T-helper 2 cell treated with Interferon-gamma antibody and Interleukin-4, amounts not matched to agents 100 ng/mL and 5 ng/mL, for 36 hours (primary cell): ENCODE measurements around the gene PREB. TPM values are rescaled to one million over a fixed set of nuclear protein-coding genes. Genes with fewer than 3 reads are reported as not detected.
"Not testable (repeated sequence)": the region's sequence is repeated elsewhere in the genome, so short reads cannot be mapped to it uniquely, and the experiment has no call there.

Experiments
- intact Hi-C: fragments of 100-400 bp; cut with micrococcal nuclease; formaldehyde crosslinking; loops from one replicate; pipeline ENCODE4 v1.15.1; 2023
- total RNA-seq: library from RNA; stranded (reverse); gene quantifications from 2 replicates; pipeline ENCODE4 v1.2.3, GENCODE V29; 2022

Gene PREB
- total RNA-seq, 1 donor from 2014 or later, result 76.6 TPM

DNA sequence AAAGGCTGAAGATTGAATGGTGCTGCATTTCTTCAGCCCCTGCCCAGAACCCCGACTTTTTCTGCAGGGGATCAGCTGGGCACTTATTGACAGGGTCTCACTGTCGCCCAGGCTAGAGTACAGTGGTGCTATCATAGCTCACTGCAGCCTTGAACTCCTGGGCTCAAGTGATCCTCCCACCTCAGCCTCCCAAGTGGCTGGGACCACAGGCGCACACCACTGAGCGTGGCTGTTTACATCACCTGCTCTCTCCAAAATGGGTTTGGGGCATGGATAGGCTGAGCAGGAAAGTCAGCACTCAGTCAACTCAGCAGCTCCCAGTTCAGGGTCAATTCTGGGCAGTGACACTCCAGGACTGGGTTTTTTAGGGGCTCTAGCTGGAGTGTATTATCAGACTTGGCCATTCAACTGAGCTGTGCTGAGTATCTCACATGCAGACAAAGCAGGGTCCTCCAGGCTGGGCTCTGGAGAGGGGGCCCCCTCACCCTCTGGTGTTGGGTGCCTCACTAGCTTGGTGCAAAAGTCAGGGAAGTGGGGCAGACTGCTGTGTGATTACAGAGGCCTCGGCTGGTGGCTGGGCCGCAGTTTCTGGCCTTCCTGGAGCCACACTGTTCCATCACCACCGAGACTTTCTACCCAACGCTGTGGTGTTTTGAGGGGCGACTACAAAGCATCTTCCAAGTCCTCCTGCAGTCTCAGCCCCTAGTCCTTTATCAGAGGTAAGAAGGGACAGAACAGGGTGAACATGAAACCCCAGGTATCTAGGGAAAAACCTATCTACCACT, 6.4 kb downstream of the PREB start:
- intact Hi-C loops, result no loop called here

GRCh38 chr2:27126252-27126710, 8.2 kb downstream of the PREB start:
- intact Hi-C loops, result no loop called here

GRCh38 chr2:27125104-27125503, 9.3 kb downstream of the PREB start:
- intact Hi-C loops, result no loop called here

- intact Hi-C loops, result loop anchor here (1.0 kb wide), 1 partner anchor 11 kb away; the partner anchor contains the start of gene PREB
Measured at GRCh38 chr2:27123302-27124150, 10.9 kb downstream of the PREB start, which contains the start of gene ABHD1. ABHD1 (plus strand) TSS chr2:27123815; CDS start chr2:27123949, 134 bp downstream.

DNA sequence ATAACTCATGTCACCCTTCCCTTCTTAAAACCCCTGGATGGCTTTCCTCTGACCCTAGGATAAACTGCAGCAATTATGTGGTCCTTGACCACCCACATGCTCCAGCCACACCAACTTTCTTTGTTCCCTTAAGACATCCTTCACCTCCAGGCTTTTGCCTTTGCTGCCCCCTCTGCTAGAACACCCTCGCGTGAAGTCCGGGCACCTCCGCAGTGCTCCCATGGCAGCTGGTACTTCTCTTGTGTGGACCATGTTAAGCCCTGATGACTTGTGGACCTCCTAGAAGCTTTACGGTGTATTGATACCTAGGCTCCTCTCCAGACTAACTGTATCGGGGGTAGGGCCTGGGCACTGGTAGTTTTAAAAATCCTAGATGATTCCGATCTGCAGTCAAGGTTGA, 11.6 kb downstream of the PREB start:
- intact Hi-C loops, result loop anchor here (1.0 kb wide), 1 partner anchor 12 kb away; the partner anchor contains the start of gene PREB

GRCh38 chr2:27121906-27122305, 12.5 kb downstream of the PREB start:
- intact Hi-C loops, result no loop called here

GRCh38 chr2:27119330-27119670, 15.1 kb downstream of the PREB start:
- intact Hi-C loops, result not testable (repeated sequence)

- intact Hi-C loops, result no loop called here
Measured at GRCh38 chr2:27118525-27119329, 15.7 kb downstream of the PREB start, which contains the start of gene CGREF1. CGREF1 (minus strand) TSS chr2:27119128; CDS start chr2:27104366, 14,762 bp downstream.

DNA sequence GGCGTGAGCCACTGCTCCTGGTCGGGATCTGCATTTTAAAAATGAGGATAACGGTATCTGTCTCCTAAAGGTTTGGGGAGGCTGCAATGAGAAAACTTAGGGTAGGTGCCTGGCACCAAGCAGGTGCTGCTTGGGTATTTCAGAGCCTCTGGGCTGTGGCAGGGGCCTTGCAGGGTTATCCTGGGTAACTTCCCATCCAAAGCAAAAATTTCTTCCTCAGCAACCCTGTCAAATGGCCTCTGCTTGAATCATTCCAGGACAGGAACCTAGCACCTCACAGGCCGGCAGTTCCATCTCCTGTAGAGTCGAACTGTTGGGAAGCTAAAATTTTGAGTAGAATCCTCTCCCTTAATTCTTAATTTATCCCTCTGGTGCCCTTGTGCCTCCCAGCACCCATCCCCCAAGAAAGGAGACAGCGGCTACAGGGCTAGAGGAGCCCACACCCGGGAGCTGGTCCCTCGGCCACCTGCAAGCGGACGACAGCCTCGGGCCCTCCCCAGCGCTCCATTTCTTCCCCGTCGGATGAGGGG, 16.4 kb downstream of the PREB start:
- intact Hi-C loops, result no loop called here

GRCh38 chr2:27115519-27115918, 18.9 kb downstream of the PREB start:
- intact Hi-C loops, result no loop called here

DNA sequence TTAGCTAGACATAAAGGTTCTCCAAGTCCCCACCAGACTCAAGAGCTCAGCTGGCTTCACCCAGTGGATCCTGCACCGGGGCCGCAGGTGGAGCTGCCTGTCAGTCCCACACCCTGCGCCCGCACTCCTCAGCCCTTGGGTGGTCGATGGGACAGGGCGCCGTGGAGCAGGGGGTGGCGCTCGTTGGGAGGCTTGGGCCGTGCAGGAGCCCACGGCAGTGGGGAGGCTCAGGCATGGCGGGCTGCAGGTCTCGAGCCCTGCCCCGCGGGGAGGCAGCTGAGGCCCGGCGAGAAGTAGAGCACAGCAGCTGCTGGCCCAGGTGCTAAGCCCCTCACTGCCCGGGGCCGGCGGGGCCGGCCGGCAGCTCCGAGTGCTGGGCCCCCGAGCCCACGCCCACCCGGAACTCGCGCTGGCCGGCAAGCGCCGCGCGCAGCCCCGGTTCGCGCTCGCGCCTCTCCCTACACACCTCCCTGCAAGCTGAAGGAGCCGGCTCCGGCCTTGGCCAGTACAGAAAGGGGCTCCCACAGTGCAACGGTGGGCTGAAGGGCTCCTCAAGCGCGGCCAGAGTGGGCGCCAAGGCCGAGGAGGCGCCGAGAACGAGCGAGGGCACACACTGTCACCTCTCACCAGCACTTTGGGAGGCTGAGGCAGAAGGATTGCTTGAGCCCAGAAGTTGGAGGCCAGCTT, 22.9 kb downstream of the PREB start:
- intact Hi-C loops, result not testable (repeated sequence)

DNA sequence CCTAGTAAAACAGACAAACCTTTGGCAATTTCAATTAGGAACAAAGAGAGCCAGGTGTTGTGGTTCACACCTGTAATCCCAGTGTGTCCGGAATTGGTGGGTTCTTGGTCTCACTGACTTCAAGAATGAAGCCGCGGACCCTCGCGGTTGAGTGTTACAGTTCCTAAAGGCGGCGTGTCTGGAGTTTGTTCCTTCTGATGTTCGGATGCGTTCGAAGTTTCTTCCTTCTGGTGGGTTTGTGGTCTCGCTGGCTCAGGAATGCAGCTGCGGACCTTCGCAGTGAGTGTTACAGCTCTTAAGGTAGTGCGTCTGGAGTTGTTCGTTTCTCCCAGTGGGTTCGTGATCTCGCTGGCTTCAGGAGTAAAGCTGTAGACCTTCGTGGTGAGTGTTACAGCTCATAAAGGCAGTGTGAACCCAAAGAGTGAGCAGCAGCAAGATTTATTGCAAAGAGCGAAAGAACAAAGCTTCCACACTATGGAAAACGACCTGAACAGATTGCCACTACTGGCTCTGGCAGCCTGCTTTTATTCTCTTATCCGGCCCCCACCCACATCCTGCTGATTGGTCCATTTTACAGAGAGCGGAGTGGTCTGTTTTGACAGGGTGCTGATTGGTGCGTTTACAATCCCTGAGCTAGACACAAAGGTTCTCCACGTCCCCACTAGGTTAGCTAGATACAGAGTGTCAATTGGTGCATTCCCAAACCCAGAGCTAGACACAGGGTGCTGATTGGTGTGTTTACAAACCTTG, 23.7 kb downstream of the PREB start:
- intact Hi-C loops, result not testable (repeated sequence)

- intact Hi-C loops, result no loop called here
Measured at GRCh38 chr2:27109083-27109482, 25.4 kb downstream of the PREB start.

GRCh38 chr2:27108221-27108620, 26.2 kb downstream of the PREB start:
- intact Hi-C loops, result no loop called here

- intact Hi-C loops, result no loop called here
Measured at GRCh38 chr2:27105981-27106380, 28.5 kb downstream of the PREB start.

DNA sequence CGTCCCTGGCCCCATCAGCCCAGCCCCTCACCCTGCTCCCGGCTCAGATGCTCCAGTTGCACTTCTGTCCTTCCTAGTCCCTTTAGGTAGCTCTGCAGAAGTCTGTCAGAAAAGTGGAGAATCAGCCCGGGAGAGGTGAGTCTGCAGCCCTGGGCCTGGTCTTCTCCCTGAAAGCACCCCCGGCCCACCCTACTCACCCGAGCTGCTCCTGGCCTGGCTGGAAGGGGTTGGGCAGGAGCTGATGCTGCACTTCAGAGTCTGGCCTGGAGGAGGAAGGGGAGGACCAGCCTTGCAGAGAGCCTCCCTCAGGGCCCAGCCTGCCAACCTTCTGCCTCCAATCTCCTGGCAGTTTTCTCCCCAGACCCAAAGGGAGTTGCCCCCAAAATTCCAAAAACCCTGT, 32.1 kb downstream of the PREB start:
- intact Hi-C loops, result no loop called here

- intact Hi-C loops, result no loop called here
Measured at GRCh38 chr2:27100036-27100435, 34.4 kb downstream of the PREB start.

DNA sequence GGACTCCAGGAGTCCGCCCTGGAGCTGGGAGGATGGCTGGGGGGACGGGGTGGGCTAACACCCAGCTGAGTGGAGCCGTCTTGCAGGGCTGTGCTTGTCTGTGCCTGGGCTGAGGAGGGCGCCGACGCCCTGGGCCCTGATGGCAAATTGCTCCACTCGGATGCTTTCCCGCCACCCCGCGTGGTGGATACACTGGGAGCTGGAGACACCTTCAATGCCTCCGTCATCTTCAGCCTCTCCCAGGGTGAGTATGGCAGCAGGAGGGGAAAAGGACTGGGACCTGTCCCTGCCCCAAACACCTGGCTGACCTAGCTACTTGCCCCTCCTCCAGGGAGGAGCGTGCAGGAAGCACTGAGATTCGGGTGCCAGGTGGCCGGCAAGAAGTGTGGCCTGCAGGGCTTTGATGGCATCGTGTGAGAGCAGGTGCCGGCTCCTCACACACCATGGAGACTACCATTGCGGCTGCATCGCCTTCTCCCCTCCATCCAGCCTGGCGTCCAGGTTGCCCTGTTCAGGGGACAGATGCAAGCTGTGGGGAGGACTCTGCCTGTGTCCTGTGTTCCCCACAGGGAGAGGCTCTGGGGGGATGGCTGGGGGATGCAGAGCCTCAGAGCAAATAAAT, 35.0 kb downstream of the PREB start:
- intact Hi-C loops, result no loop called here

GRCh38 chr2:27097341-27097740, 37.1 kb downstream of the PREB start:
- intact Hi-C loops, result no loop called here
